GM21447 (cell line): ENCODE data around the gene PLEKHA7.
"Not testable (repeated sequence)": the region's sequence is repeated elsewhere in the genome, so short reads cannot be mapped to it uniquely, and the experiment has no call there.

Experiments
- ATAC-seq: cut with Tn5 transposase; IDR thresholded peaks from one replicate; pipeline ENCODE4 v1.9.1; 2021; ENCODE audit not compliant: unreplicated experiment

The PLEKHA7 gene

GRCh38 chr11:17008099-17008498 lies 6.1 kb downstream of the PLEKHA7 start:
- ATAC-seq, result no peak

- ATAC-seq, result no peak
Measured at GRCh38 chr11:17005646-17006045, 8.6 kb downstream of the PLEKHA7 start.

GRCh38 chr11:17004486-17005148 lies 9.6 kb downstream of the PLEKHA7 start:
- no peak for ATAC-seq

- no peak for ATAC-seq
Measured at GRCh38 chr11:17003426-17003825, 10.8 kb downstream of the PLEKHA7 start.

GRCh38 chr11:17002543-17002942 lies 11.7 kb downstream of the PLEKHA7 start:
- no peak for ATAC-seq

GRCh38 chr11:17001806-17002205 lies 12.4 kb downstream of the PLEKHA7 start:
- no peak for ATAC-seq

GRCh38 chr11:17000987-17001386 lies 13.2 kb downstream of the PLEKHA7 start:
- ATAC-seq, result no peak

GRCh38 chr11:17000253-17000652 lies 14.0 kb downstream of the PLEKHA7 start:
- ATAC-seq, result not testable (repeated sequence)

- no peak for ATAC-seq
Measured at GRCh38 chr11:16999116-16999515, 15.1 kb downstream of the PLEKHA7 start.

GRCh38 chr11:16997624-16998023 lies 16.6 kb downstream of the PLEKHA7 start:
- no peak for ATAC-seq

GRCh38 chr11:16993495-16993894 lies 20.7 kb downstream of the PLEKHA7 start:
- ATAC-seq, result no peak

GRCh38 chr11:16992846-16993245 lies 21.4 kb downstream of the PLEKHA7 start:
- no peak for ATAC-seq

- ATAC-seq, result no peak
Measured at GRCh38 chr11:16989554-16989953, 24.7 kb downstream of the PLEKHA7 start.

- no peak for ATAC-seq
Measured at GRCh38 chr11:16987205-16987568, 27.0 kb downstream of the PLEKHA7 start.

GRCh38 chr11:16986434-16987204 lies 27.6 kb downstream of the PLEKHA7 start:
- ATAC-seq, result peak; percentile 96

GRCh38 chr11:16985297-16985696 lies 28.9 kb downstream of the PLEKHA7 start:
- no peak for ATAC-seq

- no peak for ATAC-seq
Measured at GRCh38 chr11:16984229-16984628, 30.0 kb downstream of the PLEKHA7 start.

GRCh38 chr11:16982809-16983208 lies 31.4 kb downstream of the PLEKHA7 start:
- no peak for ATAC-seq

- no peak for ATAC-seq
Measured at GRCh38 chr11:16982256-16982671, 31.9 kb downstream of the PLEKHA7 start.

- ATAC-seq, result no peak
Measured at GRCh38 chr11:16981651-16982194, 32.5 kb downstream of the PLEKHA7 start.

GRCh38 chr11:16979703-16980622 lies 34.3 kb downstream of the PLEKHA7 start:
- ATAC-seq, result no peak
